GM21367 (cell line): Measurements from ENCODE around the gene NKTR.

ENCODE experiments used
- ATAC-seq: cut with Tn5 transposase; IDR thresholded peaks from one replicate; pipeline ENCODE4 v1.9.1; 2021; ENCODE audit not compliant: unreplicated experiment

Gene NKTR

DNA sequence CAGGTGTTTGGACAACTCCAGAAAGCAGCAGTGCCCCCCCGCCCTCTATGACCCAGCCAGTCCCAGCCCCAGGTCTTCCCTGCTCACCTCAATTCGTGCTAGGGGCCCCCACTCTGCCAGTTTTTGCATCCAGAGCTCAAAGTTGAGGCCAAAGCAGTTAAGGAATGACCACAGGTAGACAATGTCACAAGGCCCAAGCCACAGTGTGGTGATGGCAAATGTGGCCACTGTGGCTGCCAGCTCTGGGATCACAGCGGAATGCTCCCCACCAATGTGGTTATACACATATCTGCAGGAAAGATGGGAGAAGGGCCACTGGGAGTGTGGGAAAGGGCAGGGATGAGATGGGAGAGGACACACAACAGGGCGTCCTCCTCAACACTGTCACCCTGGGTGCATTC lies 93.0 kb downstream of the NKTR start:
- ATAC-seq: no peak

DNA sequence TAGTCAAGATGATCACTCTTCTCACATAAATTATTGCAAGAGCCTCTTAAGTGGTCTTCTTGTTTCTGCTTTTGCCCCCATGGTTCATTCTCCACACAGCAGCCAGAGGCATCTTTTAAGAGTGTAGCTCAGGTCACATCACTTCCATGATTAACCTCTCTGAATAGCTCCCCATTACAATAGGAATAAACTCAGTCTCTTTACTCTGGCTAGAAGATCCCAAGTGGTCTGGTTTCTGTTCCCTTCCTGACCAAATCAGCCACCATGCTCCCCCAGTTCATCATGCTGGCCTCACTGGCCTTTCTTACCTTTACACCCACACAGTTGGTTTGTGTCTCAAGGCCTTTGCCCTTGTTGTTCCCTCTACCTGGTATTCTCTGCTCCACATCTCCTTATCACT lies 93.9 kb downstream of the NKTR start:
- no peak for ATAC-seq

DNA sequence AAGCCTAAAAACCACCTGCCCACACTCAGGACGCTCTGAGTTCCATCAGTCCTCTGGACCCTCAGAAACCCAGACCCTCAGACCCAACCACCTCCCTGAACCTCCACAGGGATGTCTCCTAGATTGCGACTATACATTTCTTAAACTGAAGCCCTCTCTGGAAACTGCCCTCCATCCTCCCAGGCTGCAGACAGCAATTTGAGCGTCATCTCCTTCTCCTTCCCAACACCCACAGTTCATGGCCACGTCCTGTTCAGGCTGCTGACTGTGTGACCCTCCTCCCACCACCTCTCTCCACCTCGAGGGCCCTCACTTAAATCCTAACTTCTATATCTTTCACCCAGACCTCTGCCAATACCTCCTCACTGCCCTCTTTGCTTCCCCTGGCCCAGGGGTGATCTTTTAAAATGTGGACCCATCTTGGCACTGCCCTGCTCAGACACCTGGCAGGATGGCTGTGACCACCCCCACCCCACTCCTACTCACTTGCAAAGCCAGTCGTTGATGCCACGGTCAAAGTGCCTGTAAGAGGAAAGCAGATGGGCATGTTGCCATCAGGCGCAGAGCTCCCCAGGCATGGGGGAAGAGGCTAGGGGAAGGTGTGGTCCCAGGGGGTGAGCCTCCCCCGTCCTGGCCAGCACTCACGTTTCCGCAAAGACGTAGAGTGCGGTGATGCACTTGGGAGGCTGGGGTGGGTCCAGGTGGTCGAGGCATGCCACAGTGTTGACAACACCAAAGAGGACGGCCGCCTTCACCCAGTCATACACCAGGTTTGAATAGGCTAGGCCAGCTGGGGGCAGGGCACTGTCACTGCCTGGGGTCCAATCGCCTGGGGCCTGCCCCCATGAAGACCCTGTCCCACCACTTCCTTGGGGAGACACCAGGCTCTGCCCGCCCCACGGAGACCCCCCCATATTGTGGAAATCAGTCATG lies 96.1 kb downstream of the NKTR start:
- ATAC-seq: no peak

DNA sequence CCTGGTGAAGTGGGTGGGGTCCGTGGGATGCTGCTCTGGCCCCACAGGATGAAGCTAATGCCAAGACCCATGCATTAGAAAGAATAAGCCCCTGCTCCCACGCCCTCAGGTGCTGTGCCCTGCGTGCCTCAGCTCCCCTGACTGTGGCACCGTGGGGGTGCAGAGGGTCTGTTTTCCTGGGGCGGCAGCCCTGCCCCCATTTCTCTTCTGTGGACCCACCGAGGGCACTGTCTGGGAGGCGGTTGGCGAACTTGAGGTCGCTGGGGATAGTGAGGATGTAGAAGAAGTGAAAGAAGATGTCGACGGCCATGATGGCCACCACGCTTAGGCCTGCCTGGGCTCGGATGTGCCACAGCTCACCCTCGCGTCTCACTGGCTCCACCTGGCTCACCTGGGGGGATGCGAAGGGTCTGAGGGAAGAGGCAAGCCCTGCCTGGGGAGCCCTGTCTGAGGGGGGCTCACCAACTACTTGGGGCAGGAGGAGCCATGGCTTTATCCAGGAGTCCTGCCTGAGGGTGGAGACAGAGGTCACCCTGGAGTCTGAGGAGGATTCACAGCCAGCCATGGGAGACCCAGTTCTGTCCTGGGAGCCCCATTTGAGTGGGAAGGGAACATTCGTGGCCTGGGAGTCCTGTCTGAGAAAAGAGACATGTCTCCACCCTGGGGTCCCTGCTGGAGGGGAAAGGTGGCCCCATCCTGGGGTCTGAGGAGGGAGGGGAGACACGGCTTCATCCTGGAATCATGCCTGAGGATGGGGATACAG lies 97.0 kb downstream of the NKTR start:
- no peak for ATAC-seq
